Measurements from ENCODE around the gene SCGB1A1.

DNA sequence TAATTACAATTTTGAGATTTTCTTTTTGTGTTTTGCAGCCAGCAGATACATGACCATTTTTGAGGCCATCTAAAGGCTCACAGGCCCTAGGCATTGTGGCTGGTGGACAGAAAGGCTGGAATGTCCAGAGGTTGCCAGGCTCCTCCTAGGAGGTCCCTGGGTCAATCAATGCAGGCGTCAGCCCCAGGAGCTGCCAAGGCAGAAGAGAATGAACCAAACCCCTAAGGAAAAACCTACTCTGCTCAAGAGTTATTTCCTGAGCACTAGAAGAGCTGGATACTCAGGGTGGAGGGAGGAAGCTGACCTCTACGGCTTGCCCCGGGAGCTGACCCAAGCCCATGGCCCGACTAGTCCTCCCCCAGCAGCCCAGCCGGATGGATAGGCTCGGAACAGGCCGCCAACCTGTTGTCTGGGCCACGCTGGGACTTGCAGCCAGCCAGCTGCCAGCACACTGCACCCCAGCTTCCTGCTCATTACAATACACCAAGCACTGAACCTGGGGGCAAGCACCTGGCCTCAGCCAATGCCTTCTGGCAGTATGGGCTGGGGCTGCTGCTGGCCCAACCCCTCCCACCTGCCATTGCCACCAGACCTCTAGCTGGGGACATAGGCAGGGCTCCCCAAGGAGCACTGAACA is 5.7 kb upstream of the SCGB1A1 start:
- TF ChIP-seq, protein P1, sequence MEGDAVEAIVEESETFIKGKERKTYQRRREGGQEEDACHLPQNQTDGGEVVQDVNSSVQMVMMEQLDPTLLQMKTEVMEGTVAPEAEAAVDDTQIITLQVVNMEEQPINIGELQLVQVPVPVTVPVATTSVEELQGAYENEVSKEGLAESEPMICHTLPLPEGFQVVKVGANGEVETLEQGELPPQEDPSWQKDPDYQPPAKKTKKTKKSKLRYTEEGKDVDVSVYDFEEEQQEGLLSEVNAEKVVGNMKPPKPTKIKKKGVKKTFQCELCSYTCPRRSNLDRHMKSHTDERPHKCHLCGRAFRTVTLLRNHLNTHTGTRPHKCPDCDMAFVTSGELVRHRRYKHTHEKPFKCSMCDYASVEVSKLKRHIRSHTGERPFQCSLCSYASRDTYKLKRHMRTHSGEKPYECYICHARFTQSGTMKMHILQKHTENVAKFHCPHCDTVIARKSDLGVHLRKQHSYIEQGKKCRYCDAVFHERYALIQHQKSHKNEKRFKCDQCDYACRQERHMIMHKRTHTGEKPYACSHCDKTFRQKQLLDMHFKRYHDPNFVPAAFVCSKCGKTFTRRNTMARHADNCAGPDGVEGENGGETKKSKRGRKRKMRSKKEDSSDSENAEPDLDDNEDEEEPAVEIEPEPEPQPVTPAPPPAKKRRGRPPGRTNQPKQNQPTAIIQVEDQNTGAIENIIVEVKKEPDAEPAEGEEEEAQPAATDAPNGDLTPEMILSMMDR (IDR thresholded peaks at IDR 0.05): no peak
- TF ChIP-seq POLR2A (IDR thresholded peaks at IDR 0.05): no peak
